IPS DF 19.7 (cell line): ENCODE data around the gene HOXD4.

Experiments used
- DNase-seq: peaks from one replicate; pipeline ENCODE4 v3.0.0-alpha.2; 2013; ENCODE audit warnings: low read depth, low spot score

HOXD4 gene

DNA sequence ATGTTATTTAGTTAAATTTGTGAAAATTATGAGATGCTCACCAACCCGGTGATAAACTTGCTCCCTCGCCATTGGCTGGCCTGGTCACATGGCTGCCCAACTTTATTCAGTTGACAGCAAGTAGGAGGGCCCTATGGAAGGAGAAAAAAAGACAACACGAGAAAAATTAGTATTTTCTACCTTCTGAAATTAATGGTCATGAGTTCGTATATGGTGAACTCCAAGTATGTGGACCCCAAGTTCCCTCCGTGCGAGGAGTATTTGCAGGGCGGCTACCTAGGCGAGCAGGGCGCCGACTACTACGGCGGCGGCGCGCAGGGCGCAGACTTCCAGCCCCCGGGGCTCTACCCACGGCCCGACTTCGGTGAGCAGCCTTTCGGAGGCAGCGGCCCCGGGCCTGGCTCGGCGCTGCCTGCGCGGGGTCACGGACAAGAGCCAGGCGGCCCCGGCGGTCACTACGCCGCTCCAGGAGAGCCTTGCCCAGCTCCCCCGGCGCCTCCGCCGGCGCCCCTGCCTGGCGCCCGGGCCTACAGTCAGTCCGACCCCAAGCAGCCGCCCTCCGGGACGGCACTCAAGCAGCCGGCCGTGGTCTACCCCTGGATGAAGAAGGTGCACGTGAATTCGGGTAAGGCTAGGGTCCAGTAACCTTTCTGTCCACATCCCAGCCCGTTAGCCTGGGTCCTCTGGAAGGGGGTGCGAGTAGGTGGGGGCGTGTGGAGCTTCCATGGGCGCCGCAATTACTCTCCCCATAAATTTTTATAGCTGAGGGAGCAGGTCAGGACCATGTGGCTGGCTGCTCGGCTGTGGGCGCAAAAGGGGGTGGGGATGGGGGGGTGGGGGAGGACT is at the start of gene HOXD4:
HOXD4 (plus strand) TSS at position 109 of the 846 bp plus-strand sequence; CDS start at position 193, 84 bp downstream.
- DNase-seq = no peak

DNA sequence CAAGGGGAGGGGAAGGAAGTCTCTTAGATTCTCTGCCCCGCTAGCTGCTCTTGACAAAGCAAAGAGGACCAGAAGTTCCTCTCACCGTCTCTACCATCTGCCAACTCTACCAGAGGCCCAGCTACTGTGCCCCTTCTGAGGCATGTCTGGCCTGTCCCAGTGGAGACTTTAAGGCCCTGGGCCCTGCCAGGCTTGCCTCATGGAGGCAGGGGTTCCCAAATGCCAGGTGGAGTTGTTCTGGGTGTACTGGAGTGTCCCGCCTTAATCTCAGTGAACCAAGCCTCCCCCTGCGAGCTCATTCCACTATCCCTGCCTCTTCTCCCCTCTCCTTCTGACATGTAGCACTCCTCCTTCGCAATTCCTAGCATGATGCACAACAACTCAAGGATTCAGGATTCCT is 49.5 kb upstream of the HOXD4 start:
- DNase-seq = no peak

DNA sequence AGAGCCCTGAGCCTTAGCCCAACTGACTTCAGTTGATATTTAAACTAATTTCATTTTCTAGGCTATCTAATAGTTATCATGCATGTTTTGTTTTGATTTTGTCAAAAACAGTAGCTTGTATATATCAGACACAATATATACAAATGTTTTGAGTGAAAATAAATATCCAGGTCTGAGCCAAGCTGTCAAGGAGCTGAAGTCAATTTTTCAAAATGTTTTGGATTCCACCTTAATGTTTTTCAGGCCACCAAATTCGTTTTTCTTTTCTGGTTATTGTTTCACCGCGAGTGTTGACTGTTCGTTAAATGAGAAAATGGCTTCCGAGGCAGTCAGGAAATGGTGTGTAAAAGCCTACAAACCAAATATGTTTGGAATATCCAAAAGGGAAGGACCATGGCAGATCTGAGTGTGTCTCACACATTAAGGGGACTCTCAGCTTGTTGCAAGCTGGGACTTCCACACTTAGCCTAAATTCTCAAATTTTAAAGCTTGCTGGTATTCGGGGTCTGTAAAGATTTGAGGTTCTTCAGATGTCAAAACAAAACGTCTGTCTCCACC is 49.0 kb upstream of the HOXD4 start:
- no peak for DNase-seq

DNA sequence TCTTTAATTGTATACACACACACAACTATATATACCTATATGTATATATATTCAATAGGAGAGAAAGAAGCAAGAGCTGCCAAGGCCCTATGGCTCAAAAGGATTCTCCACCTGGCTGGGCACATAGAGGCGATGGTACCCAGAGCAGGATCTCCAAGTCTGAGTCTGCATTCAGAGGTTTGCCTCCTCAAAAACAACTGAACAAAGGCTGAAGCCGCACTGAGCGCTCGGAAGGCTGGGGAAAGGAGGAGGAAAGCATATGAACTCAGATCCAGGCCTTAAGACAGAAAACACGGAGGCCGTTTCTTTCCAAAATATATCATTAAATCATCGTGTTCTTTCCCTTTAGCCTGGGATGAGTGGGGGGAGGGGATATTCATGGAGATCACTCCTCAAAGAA is 48.2 kb upstream of the HOXD4 start:
- DNase-seq = no peak

DNA sequence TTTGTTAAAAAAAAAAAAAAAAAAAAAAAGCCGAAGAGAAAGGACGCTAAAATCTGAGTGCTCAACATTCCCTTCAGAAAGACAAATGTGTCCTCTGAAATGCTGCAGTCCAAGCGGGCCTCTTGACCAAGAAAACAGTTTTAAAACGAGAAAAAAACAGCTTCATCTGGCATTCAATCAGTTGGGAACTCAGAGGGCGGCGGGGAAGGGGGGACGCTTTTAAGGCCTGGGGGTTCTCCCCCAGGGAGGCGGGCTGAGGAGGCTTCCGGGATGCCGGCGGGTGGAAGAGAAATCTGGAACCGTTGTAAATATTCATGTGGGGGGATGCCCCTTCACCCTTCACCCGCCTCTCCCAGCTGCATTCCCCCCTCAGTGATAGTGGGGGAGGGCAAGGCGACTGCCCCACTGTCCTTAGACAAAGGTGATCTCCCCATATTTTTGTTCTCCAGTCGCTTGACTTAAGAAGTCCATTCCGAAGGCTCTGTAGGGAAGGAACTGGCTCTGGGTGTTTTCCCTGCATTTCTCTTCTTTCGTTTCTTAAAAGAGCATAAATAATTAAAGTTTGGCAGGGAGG is 47.5 kb upstream of the HOXD4 start:
- no peak for DNase-seq

DNA sequence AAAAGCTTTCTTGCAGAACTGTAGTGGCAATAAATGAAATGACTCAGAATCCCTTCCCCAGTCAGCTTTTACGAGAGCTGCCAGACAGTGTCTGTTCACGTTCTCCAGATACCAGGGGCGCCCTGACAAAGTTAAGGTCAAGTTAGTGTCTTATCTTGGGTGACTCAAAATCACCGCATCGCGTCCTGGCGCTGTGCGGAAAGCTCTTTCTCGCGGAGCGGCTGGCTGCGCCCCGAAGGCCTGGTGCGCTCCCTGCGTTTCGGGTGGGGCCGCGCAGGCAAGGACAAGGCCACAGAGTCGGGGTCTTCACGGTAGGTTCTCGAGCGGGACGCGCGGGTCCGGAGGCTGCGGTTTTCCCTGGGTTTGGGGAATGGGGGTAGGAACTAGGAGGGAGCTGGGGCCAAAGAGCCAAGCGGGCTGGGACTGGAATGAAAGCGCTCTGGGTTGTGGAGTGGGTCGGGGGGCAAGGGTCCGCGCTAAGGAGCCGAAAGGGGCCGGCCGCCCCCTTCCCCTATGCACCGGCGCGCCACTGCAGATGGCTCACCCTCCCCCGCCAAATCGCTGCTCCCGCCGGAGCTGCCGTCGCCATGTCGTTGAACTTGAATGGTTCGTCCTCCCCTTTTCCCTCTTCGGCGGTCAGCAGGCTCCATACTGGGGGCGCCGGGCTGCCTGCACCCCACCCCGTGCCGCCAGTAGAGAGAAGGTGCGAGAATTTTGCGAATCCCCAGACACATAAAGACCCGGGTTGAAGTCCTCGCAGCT is 46.9 kb upstream of the HOXD4 start:
- no peak for DNase-seq

DNA sequence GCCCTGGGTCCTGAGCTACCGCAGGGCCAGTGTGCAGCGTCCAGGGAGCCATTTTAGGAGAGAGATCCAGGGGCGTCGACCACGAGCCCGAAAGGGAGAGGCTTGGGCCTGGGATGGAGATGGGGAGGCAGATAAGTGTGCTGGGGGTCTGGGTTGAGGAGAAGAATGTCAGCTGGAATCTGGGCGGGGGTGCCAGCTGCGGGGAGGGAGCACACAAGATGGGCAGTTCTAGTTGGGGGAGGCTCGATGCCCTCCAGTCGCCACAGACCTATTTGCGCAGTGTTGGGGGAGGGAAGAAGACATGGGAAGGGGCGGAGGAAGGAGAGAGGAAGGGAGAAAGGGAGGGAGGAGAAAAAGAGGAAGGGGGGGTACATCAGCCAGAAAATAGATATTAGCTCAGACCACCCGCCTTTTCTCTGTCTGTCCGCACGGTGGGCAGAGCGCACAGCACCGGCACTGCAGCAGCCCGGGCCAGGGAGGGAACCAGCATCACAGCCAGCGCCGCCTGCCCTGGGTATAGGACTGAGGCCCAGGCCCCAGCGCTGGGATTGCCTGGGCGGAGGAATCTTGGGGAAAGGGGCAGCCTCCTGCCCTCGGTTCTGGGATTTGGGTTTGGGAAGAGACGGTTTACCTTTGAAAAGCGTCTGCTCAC is 46.1 kb upstream of the HOXD4 start:
- DNase-seq = no peak

DNA sequence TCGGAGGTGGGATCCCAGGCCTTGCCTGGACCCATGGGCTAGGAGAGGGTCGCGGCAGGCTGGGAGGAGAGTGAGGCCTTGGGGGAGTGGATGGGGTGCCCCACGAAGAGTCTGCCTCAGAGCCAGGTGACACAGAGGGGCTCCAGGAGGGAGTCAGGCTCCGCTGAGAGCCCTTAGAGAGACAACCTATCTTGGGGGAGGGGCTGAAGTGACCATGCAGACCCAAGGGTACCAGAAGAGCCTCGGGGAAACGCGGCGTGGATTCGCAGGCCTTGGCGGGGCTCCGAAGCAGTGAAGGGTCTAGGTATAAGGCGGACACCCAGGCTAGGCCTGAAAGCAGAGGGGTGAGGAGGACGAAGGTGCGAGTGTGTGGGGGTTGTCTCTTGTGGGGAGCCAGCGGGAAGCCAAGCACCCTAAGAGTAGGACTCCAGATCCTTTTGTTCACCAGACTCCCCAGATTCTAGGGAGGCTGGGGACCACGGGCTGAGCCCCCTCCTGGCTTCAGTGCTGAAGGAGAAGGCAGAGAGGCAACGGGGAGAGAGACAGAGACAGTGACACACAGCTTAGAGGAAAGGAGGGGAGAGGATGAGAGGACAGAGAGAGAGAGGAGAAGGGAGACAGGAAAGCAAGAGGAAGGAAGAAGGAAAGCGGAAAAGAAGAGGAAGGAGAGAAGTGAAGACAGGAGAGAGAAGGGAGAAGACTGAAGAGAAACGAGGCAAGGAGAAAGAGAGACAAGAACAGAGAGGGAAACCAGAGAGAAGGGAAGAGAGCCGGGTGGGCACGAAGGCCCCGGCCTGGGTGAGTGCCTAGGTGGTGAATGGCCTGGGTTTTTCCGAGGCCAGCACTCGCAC is 45.4 kb upstream of the HOXD4 start:
- DNase-seq = no peak

DNA sequence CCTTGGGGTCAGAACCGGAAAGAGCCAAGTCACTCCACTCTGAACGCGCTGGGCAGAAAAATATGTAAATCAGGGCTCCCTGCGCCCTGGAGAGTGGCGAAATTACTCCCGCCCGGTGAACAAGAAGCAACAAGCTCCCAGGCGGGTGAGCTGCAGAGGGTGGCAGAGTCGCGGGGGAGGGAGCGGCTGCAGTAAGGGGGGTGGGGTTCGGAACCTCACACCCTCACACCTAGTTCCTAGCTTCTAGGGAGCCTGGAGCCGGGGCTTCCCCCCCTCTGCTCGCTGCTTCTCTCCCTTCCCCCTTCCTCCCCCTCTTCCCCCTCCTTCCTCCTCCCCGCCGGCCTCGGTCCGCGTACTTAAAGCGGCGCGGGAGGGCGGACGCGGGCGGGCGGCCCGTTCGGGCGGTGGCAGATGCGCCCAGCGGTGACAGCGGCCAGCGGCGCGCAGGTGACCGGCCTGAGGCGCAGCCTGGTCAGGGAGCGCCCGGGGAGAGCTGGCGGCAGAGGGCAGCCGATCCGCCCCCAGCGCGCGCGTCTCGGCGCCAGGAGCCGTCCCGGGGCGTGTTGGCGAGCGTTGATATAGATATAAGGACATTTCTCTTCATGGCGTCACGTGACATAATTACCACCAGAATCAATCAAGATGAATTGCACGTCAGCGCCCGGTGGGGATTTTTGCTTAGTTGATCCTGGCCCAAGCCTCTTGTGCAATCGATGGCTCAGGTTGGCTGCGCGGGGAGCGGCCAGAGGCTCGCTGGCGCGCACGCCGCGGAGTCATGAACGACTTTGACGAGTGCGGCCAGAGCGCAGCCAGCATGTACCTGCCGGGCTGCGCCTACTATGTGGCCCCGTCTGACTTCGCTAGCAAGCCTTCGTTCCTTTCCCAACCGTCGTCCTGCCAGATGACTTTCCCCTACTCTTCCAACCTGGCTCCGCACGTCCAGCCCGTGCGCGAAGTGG is 44.5 kb upstream of the HOXD4 start, which contains the start of gene HOXD11:
HOXD11 (plus strand) TSS at position 700 of the 959 bp plus-strand sequence; CDS start at position 776, 76 bp downstream.
- DNase-seq = no peak

DNA sequence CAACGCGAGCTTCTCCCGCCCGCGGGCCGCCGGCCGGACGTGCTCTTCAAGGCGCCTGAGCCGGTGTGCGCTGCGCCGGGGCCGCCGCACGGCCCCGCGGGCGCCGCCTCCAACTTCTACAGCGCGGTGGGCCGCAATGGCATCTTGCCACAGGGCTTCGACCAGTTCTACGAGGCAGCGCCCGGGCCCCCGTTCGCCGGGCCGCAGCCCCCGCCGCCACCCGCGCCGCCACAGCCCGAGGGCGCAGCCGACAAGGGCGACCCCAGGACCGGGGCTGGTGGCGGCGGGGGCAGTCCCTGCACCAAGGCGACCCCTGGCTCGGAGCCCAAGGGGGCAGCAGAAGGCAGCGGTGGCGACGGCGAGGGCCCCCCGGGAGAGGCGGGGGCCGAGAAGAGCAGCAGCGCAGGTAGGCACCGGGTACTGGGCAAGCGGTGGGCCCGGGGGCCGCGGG is 43.6 kb upstream of the HOXD4 start:
- DNase-seq = no peak

DNA sequence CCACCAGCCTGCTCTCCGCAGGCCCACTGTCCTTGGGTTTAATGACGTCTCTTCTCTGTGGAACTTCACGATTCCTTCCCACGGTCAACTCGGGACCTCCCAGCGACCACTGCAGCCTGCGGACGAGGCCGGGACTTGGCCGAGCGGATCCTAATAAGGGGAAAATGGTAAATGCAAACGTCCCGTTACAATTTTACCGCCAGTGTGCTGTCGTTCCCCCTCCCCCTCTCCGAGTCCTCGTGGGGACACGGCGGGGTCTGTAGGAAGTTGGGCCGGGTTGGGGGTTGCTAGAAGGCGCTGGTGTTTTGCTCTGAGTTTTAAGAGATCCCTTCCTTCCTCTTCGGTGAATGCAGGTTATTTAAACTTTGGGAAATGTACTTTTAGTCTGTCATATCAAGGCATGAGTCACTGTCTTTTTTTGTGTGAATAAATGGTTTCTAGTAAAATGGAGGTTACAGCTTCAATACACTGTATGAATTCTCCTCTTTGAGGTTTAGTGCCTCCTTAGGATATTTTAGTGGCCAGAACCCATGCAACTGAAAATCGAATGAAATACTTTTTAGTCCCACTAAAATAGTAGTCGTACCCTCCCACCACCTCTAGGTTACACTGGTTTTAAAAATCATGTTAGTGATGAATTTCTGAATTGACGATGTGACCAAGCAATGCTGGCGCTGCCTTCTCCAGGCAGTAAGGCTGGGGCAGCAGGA is 42.0 kb upstream of the HOXD4 start:
- no peak for DNase-seq

DNA sequence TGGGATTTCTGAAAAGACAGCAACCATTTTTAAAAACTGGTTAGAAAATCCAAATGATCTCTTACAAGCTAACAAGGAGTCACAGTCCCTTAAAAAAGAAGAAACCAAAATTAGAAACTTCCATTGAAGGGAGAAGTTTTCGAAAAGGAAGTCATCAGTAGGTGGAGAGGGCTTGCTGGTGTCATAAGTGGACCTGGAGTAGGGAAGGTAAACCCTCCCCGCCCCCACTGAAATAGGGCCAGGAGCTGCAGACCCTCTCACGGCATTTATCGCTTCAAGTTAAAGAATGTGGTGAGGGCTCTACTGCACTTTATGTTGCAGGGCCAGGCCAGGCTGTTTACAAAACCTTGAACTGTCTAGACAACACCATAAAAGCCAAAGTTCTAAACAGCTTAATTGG is 41.4 kb upstream of the HOXD4 start:
- DNase-seq = no peak

DNA sequence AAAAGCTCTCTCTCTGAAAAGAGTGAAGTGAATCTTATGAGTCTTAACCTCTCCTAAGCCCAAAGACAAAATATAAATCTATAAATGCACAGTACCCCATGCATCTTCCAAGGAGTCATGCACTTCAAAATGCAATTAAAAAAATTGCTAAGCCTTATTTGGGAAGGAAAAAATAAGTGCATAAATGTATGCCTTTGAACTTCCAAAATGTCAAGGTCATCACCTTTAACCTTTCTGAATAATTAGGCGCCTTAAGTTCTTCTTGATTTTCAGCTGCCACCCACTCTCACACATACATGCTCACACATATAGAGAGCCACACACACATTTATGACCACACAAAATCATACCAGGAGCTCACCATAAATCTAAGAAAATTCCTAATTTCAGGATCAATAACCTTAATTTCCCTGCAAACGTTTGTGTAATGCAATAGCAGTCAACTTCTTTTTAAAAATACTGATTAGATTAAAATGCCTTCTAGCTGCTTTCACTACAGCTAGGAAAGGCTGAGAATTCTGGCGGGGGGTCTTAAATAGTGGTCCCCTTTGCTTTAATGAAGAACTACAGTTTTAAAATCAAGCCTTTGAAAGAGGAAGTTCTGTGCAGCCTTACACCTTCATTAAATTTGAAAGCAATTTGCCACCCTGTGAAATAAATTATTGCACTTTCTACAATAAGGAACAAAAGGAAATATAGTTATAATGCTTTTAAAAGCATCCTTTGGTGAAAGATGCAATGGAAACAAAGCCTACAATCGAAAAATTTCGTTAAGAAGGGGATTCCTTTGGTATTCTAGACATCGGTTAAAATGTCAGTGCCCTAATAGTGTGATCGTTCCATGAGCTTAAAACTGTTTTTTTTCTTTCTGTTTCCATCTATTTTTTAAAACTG is 40.7 kb upstream of the HOXD4 start:
- DNase-seq = no peak

DNA sequence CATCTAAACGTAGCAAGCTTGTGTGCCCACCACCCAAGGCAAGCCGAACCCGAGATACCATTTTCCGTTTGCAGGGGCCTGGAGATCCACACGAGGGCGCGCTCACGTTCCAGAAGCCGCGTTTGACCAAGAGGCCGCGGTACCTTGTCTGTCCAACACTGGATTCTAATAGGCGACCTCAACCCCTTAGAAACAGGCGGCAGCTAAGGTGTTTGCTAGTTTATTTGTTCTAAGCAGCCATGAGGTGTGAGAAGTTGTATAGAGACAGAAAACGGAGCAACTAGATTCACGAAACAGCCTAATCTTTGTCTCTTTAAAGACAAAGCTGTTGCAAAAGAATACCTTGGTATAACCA is 40.1 kb upstream of the HOXD4 start:
- DNase-seq = no peak

DNA sequence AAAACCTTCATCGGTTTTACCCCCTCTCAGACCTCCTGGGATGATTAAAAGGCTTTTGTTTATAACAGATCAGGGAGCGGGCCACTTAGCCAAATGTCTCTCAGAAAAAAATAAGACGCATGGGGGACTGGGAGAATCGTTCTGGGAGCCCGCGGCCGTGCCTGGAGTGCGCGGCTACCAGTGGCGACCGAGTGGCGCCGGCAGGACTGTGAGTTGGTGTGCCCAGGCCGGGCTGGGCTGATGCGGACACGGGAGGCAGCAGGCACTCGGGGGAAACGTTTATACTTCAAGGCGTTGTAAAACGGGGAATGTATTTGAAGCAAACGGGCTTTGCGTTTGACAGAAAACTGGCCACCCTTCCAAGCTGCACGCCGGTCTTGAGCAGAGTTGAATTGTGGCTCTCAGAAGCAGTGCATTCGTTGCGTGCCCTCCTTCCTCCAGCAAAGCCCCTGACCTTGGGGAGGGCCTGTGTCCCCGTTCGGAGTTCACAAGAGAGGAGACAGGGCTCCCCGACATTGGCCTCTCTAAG is 39.4 kb upstream of the HOXD4 start:
- DNase-seq = no peak

DNA sequence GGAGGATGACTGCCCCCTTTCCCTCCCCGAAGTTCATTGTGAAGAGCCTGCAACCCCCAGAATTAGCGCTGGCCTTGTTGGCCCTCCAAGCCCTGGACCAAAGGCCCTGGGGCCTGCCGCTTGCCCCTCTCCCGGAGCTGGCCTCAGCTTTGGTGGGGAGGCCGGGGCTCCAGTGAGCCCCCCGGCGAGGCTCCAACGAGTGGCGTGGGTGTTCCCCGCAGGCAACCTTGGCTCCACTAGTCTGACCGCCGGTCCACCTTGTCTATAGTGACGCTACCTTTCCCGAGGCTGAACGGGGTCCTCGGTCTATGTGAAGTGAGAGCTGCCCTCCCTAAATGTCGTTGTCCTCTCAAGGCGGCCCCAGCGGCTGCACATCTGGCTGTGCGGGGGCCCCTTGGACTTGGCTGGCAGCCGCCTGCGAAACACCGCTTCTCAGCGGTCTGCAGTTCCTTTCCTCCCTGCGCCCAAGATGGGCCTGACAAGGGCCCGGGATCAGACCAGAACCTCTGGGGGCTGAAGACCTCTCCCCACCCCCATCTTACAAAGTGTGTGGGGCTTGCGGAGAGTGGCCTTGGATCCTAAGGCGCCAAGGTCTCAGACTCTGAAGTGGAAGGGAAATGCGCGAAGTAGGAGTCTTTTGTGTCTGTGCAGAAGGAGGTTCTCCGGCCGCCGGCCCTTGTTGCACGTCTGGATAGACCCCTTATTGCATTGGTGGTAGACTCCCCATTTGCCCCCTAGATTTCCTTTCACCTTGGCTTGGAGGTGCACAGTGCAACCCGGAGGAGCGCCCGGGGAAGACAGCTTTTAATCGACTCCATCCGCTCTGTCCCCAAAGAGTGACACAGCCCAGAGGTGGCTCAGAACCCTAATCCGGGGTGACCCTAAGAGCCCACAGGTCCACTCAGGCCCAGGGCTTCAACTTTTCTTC is 38.7 kb upstream of the HOXD4 start:
- DNase-seq = no peak
